ENCODE measurements around the gene ZFR.
"Not testable (repeated sequence)": the region's sequence is repeated elsewhere in the genome, so short reads cannot be mapped to it uniquely, and the experiment has no call there.

Gene ZFR

DNA sequence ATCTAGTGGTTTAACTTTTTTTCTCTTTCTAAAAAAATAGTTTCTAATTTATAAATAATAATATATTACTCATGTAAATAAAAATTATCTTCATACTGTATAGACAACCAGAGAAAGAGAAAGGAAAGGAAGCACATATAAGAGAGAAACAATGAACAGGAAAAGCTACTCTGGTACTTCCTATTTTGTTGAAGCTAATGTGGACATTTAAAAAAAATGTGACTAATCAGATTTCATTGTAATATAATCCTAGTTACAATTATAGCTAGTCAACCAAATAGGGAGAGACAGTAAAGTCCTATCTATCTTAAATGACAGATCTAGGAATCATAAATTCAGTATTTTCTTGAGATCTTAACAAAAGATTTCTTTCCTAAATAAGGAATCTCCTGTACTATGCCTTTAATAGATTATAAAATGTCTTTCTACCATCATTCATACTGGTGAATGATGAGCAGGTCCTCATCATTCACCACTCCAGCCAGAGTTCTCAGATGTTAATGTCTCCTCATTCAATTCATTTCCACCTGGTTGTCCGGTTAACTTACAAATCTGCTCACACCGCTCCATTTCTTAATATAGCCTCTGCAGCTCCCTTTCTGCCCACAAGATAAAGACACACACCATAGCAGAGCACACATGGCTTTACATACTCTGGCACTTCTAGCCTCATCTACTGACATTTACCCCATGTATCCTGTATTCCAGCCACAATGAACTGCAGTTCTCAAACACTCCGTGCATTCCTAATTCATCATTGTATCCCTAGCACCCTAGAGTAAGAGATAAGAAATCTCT lies 30.9 kb downstream of the ZFR start:
- H3K4me3 ChIP-seq (ENCODE audit: low read depth, low read length), result no peak overlapping the region

DNA sequence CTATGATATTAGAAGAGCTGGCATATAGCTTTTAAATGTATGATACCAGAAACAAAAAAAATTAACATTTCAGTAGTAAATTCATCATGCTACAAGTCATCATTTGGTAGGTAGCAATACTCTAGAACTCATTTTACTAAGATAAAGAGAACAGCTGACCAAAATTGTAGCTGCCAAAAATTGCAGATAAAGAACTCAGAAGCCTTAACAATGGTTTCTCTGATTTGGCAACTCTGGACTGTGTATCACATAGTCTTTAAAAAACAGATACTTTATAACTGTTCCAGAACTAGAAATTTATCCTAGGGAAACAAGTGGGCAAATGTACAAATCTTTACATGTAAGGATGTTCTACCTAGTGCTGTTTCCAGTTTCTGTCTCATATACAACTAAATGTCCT lies 33.9 kb downstream of the ZFR start:
- H3K4me3 ChIP-seq (ENCODE audit: low read depth, low read length), result no peak overlapping the region

GRCh38 chr5:32406650-32407049 lies 37.9 kb downstream of the ZFR start:
- no peak overlapping the region for H3K4me3 ChIP-seq (ENCODE audit: low read depth, low read length)

GRCh38 chr5:32405507-32405906 lies 39.0 kb downstream of the ZFR start:
- no peak overlapping the region for H3K4me3 ChIP-seq (ENCODE audit: low read depth, low read length)

- no peak overlapping the region for H3K4me3 ChIP-seq (ENCODE audit: low read depth, low read length)
Observed at GRCh38 chr5:32403760-32404159, 40.8 kb downstream of the ZFR start.

GRCh38 chr5:32400401-32400800 lies 44.1 kb downstream of the ZFR start:
- no peak overlapping the region for H3K4me3 ChIP-seq (ENCODE audit: low read depth, low read length)

DNA sequence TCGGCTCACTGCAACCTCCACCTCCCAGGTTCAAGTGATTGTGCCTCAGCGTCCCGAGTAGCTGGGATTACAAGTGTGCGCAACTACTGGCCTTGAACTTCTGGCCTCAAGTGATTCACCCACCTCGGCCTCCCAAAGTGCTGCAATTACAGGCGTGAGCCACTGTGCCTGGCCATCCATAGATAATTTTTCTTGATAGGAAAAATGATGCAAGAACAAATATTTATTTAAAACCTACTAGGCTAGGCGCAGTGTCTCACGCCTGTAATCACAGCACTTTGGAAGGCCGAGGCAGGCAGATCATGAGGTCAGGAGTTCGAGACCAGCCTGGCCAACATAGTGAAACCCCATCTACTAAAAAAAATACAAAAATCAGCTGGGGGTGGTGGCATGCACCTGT lies 45.8 kb downstream of the ZFR start:
- not testable (repeated sequence) for H3K4me3 ChIP-seq (ENCODE audit: low read depth, low read length)

DNA sequence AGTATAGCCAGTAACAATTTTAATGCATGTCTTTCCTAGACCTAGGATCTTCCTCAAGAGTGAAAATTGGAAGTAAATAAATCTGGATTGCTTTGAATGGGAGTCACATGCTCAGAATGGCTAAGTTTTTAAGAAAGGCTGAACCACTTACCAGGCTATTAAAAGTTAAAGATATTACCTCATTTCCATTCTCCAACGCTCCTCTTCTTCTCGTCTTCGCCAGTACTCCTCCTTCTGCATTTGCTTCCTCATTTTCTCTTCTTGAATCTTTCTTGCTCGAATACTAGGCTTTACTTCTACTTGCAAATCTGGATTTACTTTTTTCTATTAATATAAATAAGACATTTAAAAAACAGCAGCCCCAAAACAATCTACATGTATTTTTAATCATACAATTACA lies 49.6 kb downstream of the ZFR start:
- no peak overlapping the region for H3K4me3 ChIP-seq (ENCODE audit: low read depth, low read length)

- H3K4me3 ChIP-seq (ENCODE audit: low read depth, low read length), result no peak overlapping the region
Observed at GRCh38 chr5:32392039-32392438, 52.5 kb downstream of the ZFR start.

GRCh38 chr5:32390819-32391591 lies 53.5 kb downstream of the ZFR start:
- H3K4me3 ChIP-seq (ENCODE audit: low read depth, low read length), result no peak overlapping the region

GRCh38 chr5:32388432-32389129 lies 56.0 kb downstream of the ZFR start:
- H3K4me3 ChIP-seq (ENCODE audit: low read depth, low read length), result no peak overlapping the region

DNA sequence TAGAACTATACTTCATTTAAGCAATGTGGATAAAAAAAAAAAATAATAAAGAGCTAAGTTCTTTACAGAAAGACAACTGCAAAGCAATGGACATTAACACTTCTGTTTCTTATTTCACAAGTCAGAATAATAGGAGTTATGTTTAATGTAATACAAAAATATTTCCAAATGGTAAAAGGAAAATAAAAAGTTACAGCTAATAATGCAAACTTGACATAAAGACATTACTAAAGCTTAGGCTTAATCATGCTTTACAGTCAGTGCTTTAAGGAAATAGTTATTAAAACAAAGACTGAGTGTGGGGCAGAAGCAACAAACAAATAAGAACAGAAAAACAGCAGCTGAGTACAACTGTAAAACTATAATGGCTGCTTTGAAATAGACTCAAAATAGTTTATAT lies 56.7 kb downstream of the ZFR start:
- no peak overlapping the region for H3K4me3 ChIP-seq (ENCODE audit: low read depth, low read length)

GRCh38 chr5:32387211-32387610 lies 57.3 kb downstream of the ZFR start:
- no peak overlapping the region for H3K4me3 ChIP-seq (ENCODE audit: low read depth, low read length)

DNA sequence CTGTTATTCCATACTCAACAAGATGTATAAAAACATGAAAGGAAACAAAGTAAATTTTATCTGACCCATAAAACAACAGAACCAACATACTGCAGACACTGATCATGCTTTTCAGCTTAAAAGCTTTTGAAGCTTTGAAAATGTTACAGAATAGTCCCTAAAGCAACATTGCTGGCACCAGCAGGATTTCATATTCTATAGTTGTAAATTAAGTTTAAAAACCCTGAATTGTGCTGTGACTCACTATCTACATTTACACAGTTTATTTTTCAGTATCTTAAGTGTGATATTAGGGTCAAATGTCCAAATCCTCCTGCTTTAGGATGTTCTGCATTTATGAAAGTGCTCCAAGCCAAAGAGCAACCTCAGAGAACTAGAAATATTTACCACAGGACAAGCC lies 59.9 kb downstream of the ZFR start:
- H3K4me3 ChIP-seq (ENCODE audit: low read depth, low read length), result no peak overlapping the region

- no peak overlapping the region for H3K4me3 ChIP-seq (ENCODE audit: low read depth, low read length)
Observed at GRCh38 chr5:32383586-32383985, 61.0 kb downstream of the ZFR start.

DNA sequence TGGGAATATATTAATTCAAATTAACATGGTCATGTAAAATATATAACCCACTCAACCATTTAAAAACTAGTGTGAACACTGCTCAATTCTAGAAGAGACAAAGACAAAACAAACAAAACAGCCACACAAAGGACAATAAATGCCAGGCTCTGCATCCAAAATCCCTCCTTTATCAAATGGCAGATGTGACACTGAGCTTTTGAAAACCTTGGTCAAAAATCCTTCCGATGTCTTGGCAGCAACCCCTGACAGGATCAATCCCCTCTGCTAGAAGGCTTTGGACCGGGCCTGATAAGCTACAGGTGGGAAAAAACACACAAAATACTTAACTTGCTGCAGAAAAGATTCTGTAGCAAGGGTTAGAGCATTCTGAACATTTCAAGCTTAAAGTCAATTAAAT lies 61.5 kb downstream of the ZFR start:
- no peak overlapping the region for H3K4me3 ChIP-seq (ENCODE audit: low read depth, low read length)

DNA sequence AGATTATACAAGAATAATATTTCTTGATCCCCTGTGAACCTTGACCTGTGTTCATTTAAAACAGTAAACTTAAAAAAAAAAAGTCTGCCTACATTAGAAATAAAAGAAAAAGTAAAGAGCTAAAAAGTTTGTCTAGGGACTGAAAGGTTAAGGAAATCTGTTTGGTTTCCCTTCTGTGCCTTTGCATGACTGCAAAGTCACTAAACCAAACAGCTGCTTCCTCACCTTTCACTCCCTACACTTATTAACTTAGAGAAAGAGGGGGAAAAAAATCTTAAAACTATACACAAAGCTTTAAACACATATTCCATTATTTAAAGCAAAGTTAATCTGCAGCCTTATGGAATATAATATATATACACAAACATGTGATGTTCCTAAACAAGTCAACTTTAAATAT lies 65.1 kb downstream of the ZFR start:
- H3K4me3 ChIP-seq (ENCODE audit: low read depth, low read length), result no peak overlapping the region

GRCh38 chr5:32378966-32379365 lies 65.6 kb downstream of the ZFR start:
- no peak overlapping the region for H3K4me3 ChIP-seq (ENCODE audit: low read depth, low read length)

DNA sequence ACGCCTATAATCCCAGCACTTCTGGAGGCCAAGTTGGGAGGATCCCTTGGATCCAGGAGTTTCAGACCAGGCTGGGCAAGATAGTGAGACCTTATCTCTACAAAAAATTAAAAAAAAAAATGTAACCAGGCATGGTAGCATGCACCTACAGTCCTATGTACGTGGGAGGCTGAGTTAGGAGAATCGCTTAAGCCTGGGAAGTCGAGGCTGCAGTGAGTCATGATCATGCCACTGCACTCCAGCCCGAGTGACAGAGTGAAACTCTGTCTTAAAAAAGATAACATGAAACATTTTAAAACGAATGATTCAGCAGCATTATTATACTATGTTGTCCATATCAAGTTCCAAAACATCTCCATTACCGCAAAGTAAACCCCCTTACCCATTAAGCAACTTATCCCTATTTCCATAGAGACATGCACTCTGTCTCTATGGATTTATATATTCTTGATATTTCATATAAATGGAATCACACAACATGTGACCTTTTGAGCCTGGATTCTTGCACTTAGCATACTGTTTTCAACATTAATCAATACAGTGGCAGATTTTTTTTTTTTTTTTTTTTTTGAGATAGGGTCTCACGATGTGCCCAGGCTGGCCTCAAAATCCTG lies 74.9 kb downstream of the ZFR start:
- H3K4me3 ChIP-seq (ENCODE audit: low read depth, low read length), result no peak overlapping the region

DNA sequence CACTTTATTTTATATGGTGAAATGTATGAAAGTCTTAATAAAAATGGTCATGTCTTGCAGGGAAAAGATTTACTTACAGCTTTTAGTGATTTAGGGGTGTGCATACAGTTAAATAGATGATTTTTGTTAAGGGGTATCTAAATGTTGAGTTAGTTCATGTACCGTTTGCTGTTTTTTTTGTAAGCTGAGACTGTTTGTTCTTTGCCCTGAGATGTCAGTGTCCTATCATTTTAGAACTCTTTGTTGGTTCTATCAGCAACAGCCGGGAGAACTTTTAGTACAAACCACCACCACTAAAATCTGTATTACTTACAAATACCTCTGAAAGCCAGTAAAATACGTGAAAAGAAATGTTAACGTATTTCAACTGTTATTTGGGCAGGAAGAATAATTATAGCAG lies 75.5 kb downstream of the ZFR start:
- no peak overlapping the region for H3K4me3 ChIP-seq (ENCODE audit: low read depth, low read length)

DNA sequence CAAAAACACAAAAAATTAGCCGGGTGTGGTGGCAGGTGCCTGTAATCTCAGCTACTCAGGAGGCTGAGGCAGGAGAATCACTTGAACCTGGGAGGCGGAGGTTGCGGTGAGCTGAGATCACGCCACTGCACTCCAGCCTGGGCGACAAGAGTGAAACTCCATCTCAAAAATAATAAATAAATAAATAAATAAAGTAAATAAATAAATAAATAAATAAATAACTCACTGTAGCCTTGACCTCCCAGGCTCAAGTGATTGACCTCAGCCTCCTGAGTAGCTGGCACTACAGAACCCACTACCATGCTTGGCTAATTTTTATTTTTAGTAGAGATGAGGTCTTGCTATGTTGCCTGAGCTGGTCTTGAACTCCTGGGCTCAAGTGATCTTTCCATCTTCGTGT lies 77.3 kb downstream of the ZFR start:
- not testable (repeated sequence) for H3K4me3 ChIP-seq (ENCODE audit: low read depth, low read length)
